Peyer's patch (tissue), 4 donors: ENCODE data around the gene GFPT1. TPM values are rescaled to one million over a fixed set of nuclear protein-coding genes. Genes with fewer than 3 reads are reported as not detected.

ENCODE experiments used
- DNase-seq, 3 donors: peaks; one replicate each; pipeline ENCODE4 v3.0.0-alpha.2; 2017 to 2019
- H3K27ac ChIP-seq, 4 donors: fragments of 200-600 bp; sonication (generic); one replicate each; pipeline ENCODE4 v1.5.1; 2016 to 2019
- H3K27me3 ChIP-seq, 2 donors: fragments of 200-600 bp; sonication (generic); one replicate each; pipeline ENCODE4 v1.5.1; 2019
- H3K36me3 ChIP-seq, 3 donors: fragments of 200-600 bp; sonication (generic); one replicate each; pipeline ENCODE4 v1.5.1; 2016 to 2019
- H3K4me1 ChIP-seq, 4 donors: fragments of 200-600 bp; sonication (generic); one replicate each; pipeline ENCODE4 v1.5.1; 2016 to 2019
- H3K4me3 ChIP-seq, 4 donors: fragments of 200-600 bp; sonication (generic); 1 replicate in 3 of 4; 2 replicates in 1 of 4; pipeline ENCODE4 v1.5.1; 2016 to 2019; ENCODE audit warnings: mild to moderate bottlenecking in 1 of 4
- H3K9me3 ChIP-seq, 4 donors: fragments of 200-600 bp; sonication (generic); one replicate each; pipeline ENCODE4 v1.5.1; 2016 to 2019; ENCODE audit warnings: mild to moderate bottlenecking in 1 of 4
- POLR2A ChIP-seq, 2 donors: fragments of 450-650 bp; IDR thresholded peaks; one replicate each; pipeline ENCODE4 v1.5.1; 2017; ENCODE audit warnings: antibody characterized with exemption in 2 of 2, mild to moderate bottlenecking in 2 of 2, moderate library complexity in 2 of 2
- small RNA-seq, 2 donors: library from RNA; depleted of rRNA; stranded (forward); fragments of <200 nt; gene quantifications; one replicate each; pipeline ENCODE3, GENCODE V24; 2016
- total RNA-seq, 4 donors: library from RNA; depleted of rRNA; stranded (reverse); fragments of >200 nt; gene quantifications; one replicate each; pipeline ENCODE4 v1.1.0, GENCODE V29; 2016
- TF ChIP-seq, protein P1 (sequence below), 6 experiments: fragments of 450-650 bp in 4 of 6; fragments of 200-600 bp in 2 of 6; sonication (generic) in 1 of 6; IDR thresholded peaks; one replicate each; pipeline ENCODE4 v1.5.1; 2017 to 2019; ENCODE audit warnings: antibody characterized with exemption in 6 of 6, mild to moderate bottlenecking in 3 of 6, moderate library complexity in 1 of 6

Gene GFPT1
- total RNA-seq, 4 donors from 2014 or later, result 31.8 to 59.1 (median 42.1) TPM

DNA sequence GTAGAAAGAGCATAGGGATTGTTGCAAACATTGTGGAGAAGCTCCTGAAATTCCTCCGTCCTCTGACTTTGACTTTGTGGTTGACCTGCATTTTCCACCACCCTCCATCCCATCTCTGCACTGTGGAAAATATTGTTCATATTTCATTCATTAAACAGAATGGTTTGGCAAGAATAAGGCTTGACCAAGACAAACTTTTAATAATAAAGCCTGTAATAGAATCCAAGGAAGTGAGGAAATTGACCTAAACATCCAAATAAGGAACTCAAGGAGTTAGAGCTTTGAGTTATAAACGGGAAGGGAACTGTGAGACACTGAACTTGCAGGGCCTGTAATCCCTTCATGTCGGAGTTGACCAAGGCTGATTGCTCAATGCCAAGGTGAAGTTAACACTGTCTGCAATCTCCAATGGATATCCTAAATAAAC, 115.2 kb downstream of the GFPT1 start:
- Histone ChIP-seq H3K36me3 (no peaks in the 10 kb centered on the region), H3K4me1 (no peaks in the 10 kb centered on the region)

More for the DNA sequence above, 115.2 kb downstream of the GFPT1 start:
- no peak overlapping the region for H3K27ac ChIP-seq
- no peaks in the 10 kb centered on the region for H3K27me3 ChIP-seq
- H3K9me3 ChIP-seq, result no peaks in the 10 kb centered on the region
- TF ChIP-seq, protein P1, sequence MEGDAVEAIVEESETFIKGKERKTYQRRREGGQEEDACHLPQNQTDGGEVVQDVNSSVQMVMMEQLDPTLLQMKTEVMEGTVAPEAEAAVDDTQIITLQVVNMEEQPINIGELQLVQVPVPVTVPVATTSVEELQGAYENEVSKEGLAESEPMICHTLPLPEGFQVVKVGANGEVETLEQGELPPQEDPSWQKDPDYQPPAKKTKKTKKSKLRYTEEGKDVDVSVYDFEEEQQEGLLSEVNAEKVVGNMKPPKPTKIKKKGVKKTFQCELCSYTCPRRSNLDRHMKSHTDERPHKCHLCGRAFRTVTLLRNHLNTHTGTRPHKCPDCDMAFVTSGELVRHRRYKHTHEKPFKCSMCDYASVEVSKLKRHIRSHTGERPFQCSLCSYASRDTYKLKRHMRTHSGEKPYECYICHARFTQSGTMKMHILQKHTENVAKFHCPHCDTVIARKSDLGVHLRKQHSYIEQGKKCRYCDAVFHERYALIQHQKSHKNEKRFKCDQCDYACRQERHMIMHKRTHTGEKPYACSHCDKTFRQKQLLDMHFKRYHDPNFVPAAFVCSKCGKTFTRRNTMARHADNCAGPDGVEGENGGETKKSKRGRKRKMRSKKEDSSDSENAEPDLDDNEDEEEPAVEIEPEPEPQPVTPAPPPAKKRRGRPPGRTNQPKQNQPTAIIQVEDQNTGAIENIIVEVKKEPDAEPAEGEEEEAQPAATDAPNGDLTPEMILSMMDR (IDR thresholded peaks at IDR 0.05), result no peak
- no peak for TF ChIP-seq POLR2A (IDR thresholded peaks at IDR 0.05)
- DNase-seq, result no peak
- H3K4me3 ChIP-seq, result no peak overlapping the region

Small RNAs within 50 kb of the gene (small RNA-seq; reads per million reads assigned to genes)
- 0 reads per million in 2 donors for gene RF00019

Other genes starting within 250 kb of the GFPT1 start
- 10 to 100 TPM; 16.9 to 47.0 (median 40.4) TPM for gene NFU1, start 50.2 kb upstream of the GFPT1 start, total RNA-seq